GM18511 (cell line): ENCODE results near the gene EME1.
"Not testable (repeated sequence)": the region's sequence is repeated elsewhere in the genome, so short reads cannot be mapped to it uniquely, and the experiment has no call there.

Experiments
- ATAC-seq: cut with Tn5 transposase; IDR thresholded peaks from one replicate; pipeline ENCODE4 v1.9.1; 2021; ENCODE audit warnings: mild to moderate bottlenecking, moderate library complexity; ENCODE audit not compliant: unreplicated experiment

Gene EME1

DNA sequence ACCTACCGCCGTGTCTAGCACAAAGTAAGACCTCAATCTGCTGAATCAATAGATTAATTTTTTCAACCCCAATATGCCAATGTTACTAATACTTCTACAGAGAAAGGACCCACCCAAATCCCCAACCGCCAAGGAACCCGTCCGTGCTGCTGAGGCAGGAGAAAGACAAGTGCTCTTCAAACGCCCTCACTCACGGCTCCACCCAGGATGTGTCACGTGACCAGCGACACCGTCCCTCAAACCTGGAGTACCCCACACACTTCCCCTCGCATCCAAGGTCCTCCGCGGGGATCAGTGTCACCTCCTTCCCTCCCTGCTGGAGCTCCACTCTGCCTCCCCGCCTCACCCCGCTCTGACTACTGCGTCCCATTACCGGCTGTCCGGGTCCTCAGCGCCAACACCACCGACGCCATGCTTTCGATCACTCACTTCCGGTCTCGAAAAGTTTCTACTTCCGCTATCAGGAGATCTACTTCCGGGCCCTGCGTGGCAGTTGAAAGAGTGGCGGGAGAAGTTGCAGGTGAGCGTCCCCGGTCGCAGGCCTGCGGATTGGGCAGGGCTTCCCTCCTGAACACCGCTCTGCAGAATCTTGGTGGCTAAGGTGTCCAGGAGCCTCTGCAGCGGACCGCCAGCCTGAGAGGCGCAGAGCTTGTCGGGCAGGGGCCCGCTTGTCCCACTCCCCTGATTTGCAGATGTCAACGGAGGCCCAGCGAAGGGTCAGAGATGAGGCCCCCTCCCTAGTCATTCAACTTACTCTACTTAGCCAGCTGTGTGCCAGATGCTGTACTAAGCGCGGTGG, at the start of gene EME1, which contains the start of gene MRPL27:
Gene EME1, plus strand, starts transcription at position 472 of the 799 bp plus-strand sequence. CDS start 1,980 bp downstream, outside the sequence.
Gene MRPL27, minus strand, starts transcription at position 427 of the 799 bp plus-strand sequence. Its CDS starts 14 bp downstream, at position 413.
- peak; percentile 96 for ATAC-seq

- no peak for ATAC-seq
Observed at GRCh38 chr17:50325906-50326305, 47.1 kb upstream of the EME1 start.

GRCh38 chr17:50326831-50327364, 46.1 kb upstream of the EME1 start:
- no peak for ATAC-seq

GRCh38 chr17:50328363-50329325, 44.4 kb upstream of the EME1 start:
- no peak for ATAC-seq

DNA sequence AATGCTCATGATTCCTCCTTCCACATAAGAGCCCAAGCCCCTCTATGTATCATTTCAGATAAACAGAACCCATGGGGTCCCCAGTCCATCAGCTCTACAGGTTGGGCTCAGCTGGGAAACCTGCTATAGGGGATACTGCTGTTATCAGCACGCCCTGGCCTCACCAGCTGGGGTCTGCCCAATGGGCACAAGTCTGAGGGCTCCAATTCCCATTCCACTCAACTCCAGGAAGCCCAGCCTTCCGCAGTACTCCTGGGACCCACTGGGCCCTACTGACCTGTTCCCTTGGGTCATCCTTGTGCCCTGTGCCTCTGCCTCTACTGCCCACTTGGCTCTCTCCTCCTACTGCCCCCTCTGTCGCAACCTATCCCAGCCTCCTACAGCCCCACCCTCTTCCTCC, 43.3 kb upstream of the EME1 start:
- ATAC-seq = no peak

DNA sequence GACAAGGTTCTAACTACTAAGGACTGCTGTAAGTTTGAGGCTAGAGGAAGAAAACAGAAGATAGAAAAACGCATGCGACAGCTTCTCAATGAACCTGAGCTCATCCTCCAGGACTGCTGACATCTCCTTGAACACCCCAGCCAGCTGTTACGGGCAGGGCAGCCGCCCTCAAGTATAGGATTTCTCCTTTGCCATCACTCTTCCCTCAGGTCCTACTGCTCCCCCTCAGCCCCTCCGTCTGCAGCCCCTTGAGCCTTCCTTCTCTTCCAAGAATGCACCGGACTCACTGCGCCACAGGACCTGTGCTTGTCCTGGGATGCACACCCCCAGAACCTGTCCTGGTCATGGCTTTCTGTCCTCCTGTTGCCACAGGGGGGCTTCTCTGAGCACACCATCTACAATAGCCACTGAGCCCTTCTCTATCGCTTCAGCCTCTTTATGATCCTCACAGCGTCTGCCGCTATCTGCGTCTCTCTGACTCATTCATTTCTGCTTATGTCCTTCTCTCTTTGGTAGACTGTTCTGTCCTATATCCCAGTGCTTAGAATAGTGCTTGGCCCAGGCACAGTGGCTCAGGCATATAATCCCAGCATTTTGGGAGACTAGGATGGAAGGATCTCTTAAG, 42.8 kb upstream of the EME1 start:
- ATAC-seq = no peak

- no peak for ATAC-seq
Observed at GRCh38 chr17:50331085-50331791, 41.8 kb upstream of the EME1 start.

DNA sequence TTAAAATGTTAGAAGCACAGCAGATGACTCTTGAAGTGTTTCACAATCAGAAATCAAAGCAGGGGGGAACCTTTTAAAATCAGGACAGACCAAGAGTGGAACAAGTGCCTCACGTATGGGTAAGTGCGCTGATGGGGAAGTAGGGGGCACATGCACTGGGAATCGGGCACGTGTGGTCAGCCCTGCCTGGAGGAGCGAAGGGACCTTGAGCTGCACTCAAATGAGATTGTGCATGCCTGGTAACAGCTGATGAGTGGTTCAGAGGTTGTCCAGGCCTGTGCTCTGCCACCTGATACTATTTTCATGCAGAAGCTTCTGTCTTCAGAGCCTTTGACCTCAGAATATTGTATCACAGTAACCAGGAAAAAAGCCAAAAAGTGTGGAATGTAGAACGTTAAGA, 40.8 kb upstream of the EME1 start:
- no peak for ATAC-seq

GRCh38 chr17:50333291-50334057, 39.6 kb upstream of the EME1 start:
- not testable (repeated sequence) for ATAC-seq

GRCh38 chr17:50337956-50338355, 35.1 kb upstream of the EME1 start:
- ATAC-seq = no peak

DNA sequence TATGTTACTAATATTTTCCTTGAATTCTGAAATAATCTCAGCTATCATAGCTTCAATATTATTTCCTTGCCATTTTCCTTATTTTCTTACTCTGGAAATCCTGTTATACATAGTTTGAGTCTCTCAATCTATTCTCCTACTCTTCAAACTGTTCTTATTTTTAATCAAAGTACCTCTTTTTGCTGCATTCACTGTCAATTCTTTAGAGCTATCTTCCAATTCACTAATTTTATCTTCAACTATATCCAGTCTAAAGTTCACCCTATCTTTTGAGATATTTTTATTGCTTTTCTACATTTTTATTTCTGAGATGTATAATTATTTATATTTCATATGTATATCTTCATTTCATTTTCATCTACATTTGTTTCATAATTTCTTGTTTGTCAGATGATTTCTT, 34.4 kb upstream of the EME1 start:
- ATAC-seq = no peak

DNA sequence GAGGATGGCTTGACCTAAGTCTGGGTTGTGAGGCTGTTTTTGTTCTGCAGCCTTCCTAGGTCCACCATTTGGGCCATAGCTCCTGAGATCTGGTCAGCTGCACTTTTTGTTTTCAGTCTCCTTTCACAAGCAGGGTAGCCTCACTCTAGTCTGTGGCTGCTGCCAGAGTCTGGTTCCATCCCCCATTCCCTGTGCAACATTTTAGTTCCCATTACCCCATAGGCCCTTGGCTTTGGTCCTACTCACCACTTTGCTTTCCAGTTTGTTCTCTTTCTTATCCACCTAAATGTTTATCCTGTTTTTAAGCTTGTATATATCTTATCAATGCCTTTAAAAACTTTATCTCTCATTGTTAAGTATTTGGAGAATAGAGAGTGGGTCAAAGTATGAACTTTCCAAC, 33.6 kb upstream of the EME1 start:
- no peak for ATAC-seq

DNA sequence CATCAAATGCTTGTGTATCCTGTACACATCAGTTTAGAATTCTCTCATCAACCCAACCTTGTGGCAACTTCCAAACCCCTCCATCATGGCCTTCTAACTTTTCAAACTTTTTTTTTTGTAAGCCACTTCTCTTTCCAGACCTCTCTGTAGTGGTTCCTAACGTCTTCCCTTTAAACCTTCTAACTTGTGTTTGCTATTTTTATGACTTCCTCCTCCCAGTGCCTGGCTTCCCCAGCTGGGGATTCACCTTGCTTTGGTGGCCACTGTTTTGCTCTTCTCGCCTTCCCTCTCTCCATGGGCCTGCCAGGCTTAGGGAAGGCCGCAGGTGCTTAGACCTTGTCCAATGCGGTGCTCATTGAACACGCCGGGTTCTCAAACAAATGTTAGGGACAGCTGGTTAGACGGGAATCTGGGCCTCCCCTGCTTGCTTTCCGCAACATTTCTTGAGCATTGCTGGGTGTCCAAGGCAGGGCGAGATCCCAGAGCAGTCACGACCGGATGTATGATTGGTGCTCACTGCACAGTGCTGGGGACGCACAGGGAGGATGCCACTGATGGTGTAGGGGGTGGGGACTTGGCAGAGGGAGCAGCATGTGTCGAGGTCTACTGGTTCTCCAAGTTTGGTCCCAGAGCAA, 28.2 kb upstream of the EME1 start:
- no peak for ATAC-seq

GRCh38 chr17:50345432-50346312, 27.4 kb upstream of the EME1 start, which contains the start of gene XYLT2:
Gene XYLT2 (plus strand): TSS chr17:50346126. CDS start chr17:50346141, 15 bp downstream.
- peak; percentile 78 for ATAC-seq

DNA sequence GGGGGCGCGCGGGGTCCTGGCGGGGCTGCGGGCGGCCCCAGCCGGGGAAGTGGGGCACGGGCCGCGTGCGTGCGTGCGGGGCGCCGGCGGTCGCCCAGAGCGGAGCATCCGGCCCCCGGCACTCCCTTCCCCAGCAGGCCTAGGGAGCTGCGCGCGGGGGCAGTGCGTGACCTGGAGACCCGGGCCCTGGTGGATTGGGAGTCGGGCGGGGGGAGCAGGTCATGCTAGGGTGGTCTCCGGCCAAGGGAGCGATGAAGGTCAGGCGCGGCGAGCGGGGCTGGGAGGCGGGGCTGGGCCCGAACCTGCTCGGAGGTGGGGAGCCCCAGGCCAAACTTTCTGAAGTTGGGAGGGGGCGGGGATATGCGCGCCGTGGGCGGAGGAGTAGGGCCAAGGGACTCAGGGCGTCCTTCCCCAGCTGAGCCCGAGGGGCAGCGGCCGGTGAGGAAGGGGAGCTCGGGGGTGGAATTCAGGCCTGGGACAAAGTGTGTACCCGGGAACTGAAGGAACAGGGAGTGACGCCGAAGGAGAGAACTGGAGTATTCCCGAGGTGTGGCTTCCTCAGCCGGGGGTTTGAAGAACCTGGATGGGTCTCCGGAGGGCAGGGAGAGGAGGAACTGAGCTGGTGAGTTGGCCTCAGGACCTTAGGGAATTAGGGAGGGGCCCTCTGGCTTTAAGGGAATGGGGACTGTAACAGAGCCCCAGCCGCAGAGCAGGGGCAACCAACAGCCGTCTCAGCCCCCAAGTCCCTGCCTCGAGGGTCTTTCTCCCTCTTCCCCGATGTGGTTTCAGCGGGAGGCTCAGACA, 26.5 kb upstream of the EME1 start:
- peak; percentile 66 for ATAC-seq

DNA sequence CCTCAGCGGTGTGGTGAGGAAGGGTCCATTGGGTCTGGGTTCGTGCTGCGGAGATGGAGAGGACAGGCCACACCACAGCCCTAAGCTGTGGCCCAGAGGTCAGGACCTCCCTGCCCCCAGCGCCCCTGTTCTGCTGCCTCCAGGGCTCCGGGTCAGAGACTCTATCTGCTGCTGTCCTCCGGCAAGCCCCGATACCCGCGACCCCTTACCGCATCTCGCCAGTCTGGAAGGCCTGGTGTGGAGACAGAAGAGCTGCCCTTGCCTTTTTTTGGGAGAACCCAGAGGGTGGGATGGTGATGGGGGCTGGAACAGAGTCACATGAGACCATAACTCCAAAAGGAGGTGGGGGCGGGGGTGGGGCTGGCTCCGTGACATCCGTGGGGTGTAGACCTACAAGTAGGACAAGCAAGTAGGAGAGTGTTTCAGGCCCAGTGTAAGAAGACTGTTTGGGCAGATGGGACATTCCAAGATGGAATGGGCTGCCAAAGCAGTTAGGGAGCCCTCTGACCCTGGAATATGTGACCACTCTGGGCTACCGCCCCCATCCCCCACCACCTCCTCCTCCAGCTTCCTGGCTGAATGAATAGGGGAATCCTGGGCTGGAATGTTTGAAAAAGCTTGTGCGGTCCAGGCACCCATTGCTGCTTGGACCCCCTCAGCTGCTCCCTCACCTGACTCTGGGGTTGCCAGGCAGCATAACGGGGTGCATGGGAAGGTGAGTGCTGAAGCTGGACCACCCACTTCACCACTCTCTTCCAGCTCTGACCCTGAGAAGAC, 25.7 kb upstream of the EME1 start:
- ATAC-seq = no peak
